PC-9 (cell line): ENCODE data around the gene HSD17B4. TPM values are rescaled to one million over a fixed set of nuclear protein-coding genes. Genes with fewer than 3 reads are reported as not detected.
A peak's percentile ranks its signal among the peaks of the same experiment; 100 is the strongest.

Source experiments
- BruUV-seq: library from RNA; stranded (reverse); fragments of 400-500 nt; replicated peaks from 2 replicates; lab custom pipeline; 2021; lab: Mats Ljungman, UMichigan
- CTCF ChIA-PET: fragments of 300-600 bp; sonication (Branson Sonifier 250); formaldehyde crosslinking; loops from one replicate; lab custom pipeline; 2022; ENCODE audit warnings: antibody characterized with exemption; lab: Charles Lee
- POLR2A ChIA-PET: fragments of 300-600 bp; sonication (Branson Sonifier 250); formaldehyde crosslinking; loops from one replicate; lab custom pipeline; 2022; ENCODE audit warnings: antibody characterized with exemption; ENCODE audit not compliant: unreplicated experiment; lab: Charles Lee
- DNase-seq, 2 experiments: peaks; one replicate each; pipeline versions ENCODE4 v3.0.0 to v3.0.0-alpha.2; 2015 to 2022; ENCODE audit warnings: mixed read lengths in 1 of 2
- H2AFZ ChIP-seq: fragments of 200-600 bp; sonication (generic); 2 replicates; pipeline ENCODE4 v1.8.1; 2017; ENCODE audit warnings: antibody characterized with exemption
- H3F3A ChIP-seq: fragments of 200-600 bp; sonication (generic); 2 replicates; pipeline ENCODE4 v1.8.1; 2017; ENCODE audit warnings: antibody characterized with exemption, mild to moderate bottlenecking, low read depth; ENCODE audit not compliant: insufficient read depth
- H3K27ac ChIP-seq: fragments of 200-600 bp; sonication (generic); 2 replicates; pipeline ENCODE4 v1.6.1; 2016; ENCODE audit warnings: mixed run types
- H3K27me3 ChIP-seq: fragments of 200-600 bp; sonication (generic); 2 replicates; pipeline ENCODE4 v1.6.1; 2016; ENCODE audit warnings: low read depth, mixed run types; ENCODE audit not compliant: insufficient read depth
- H3K36me3 ChIP-seq: fragments of 200-600 bp; sonication (generic); 2 replicates; pipeline ENCODE4 v1.6.1; 2016; ENCODE audit warnings: low read depth, mixed run types
- H3K4me1 ChIP-seq: fragments of 200-600 bp; sonication (generic); replicated peaks from 2 replicates; pipeline ENCODE4 v1.6.1; 2016; ENCODE audit warnings: mixed run types; ENCODE audit not compliant: insufficient read depth
- H3K4me2 ChIP-seq: fragments of 200-600 bp; sonication (generic); 2 replicates; pipeline ENCODE4 v1.6.1; 2017; ENCODE audit warnings: mixed run types
- H3K4me3 ChIP-seq: fragments of 200-600 bp; sonication (generic); 2 replicates; pipeline ENCODE4 v1.6.1; 2016; ENCODE audit warnings: mixed run types
- H3K79me2 ChIP-seq: fragments of 200-600 bp; sonication (generic); 2 replicates; pipeline ENCODE4 v1.6.1; 2017; ENCODE audit warnings: low read depth, mixed run types
- H3K9me2 ChIP-seq: fragments of 200-600 bp; sonication (generic); 2 replicates; pipeline ENCODE4 v1.8.1; 2017; ENCODE audit warnings: mild to moderate bottlenecking; ENCODE audit not compliant: insufficient read depth
- H3K9me3 ChIP-seq: fragments of 200-600 bp; sonication (generic); 2 replicates; pipeline ENCODE4 v1.8.1; 2016; ENCODE audit warnings: low read depth; ENCODE audit not compliant: insufficient read depth
- H4K20me1 ChIP-seq: fragments of 200-600 bp; sonication (generic); 2 replicates; pipeline ENCODE4 v1.8.1; 2017; ENCODE audit not compliant: insufficient read depth
- EZH2 ChIP-seq: fragments of 200-600 bp; sonication (generic); IDR thresholded peaks from 2 replicates; pipeline ENCODE4 v1.8.0; 2017; ENCODE audit warnings: antibody characterized with exemption, low read depth
- intact Hi-C: fragments of 100-400 bp; cut with micrococcal nuclease; formaldehyde crosslinking; loops from one replicate; pipeline ENCODE4 v1.10.0; 2022; ENCODE audit not compliant: unreplicated experiment
- total RNA-seq: library from RNA; stranded (reverse); gene quantifications from 2 replicates; pipeline ENCODE4 v1.2.3, GENCODE V29; 2021
- TF ChIP-seq, protein P1 (sequence below): fragments of 200-600 bp; sonication (generic); conservative IDR thresholded peaks from 2 replicates; pipeline ENCODE4 v1.6.1; 2017; ENCODE audit warnings: mixed run types, antibody characterized with exemption, mild to moderate bottlenecking, moderate library complexity

Gene HSD17B4
- total RNA-seq, 1 experiment from 2014 or later: 148 TPM

DNA sequence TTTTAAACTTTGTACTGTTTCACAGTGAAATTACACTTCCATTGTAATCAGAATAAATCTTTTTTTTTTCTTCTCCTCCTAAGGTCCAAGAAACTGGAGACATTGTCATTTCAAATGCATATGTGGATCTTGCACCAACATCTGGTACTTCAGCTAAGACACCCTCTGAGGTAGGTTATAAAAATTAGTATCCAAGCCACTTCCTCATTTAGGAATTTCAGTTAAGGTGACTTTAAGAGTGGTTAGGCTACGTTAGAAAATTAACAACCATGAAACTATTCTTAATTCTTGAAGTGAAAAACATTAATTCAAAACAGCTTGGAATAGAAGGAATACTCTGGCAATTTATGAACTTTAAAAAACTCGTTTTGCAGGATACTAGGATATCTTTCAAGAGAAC is 77.5 kb downstream of the HSD17B4 start:
- H4K20me1 ChIP-seq: no peaks in the 10 kb centered on the region
- H3K27ac ChIP-seq: no peak overlapping the region
- H3K4me1 ChIP-seq: no peaks in the 10 kb centered on the region
- BruUV-seq: no TSS peak
- H3K27me3 ChIP-seq: no peaks in the 10 kb centered on the region
- H3K9me3 ChIP-seq: no peaks in the 10 kb centered on the region
- no peak overlapping the region for H2AFZ ChIP-seq
- CTCF ChIA-PET: no interaction called here
- no peaks in the 10 kb centered on the region for H3K79me2 ChIP-seq
- TF ChIP-seq EZH2: no peak
- TF ChIP-seq, protein P1, sequence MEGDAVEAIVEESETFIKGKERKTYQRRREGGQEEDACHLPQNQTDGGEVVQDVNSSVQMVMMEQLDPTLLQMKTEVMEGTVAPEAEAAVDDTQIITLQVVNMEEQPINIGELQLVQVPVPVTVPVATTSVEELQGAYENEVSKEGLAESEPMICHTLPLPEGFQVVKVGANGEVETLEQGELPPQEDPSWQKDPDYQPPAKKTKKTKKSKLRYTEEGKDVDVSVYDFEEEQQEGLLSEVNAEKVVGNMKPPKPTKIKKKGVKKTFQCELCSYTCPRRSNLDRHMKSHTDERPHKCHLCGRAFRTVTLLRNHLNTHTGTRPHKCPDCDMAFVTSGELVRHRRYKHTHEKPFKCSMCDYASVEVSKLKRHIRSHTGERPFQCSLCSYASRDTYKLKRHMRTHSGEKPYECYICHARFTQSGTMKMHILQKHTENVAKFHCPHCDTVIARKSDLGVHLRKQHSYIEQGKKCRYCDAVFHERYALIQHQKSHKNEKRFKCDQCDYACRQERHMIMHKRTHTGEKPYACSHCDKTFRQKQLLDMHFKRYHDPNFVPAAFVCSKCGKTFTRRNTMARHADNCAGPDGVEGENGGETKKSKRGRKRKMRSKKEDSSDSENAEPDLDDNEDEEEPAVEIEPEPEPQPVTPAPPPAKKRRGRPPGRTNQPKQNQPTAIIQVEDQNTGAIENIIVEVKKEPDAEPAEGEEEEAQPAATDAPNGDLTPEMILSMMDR: no peak
- no peaks in the 10 kb centered on the region for H3F3A ChIP-seq
- H3K4me3 ChIP-seq: no peak overlapping the region
- intact Hi-C loops: no loop called here
- H3K36me3 ChIP-seq: no peaks in the 10 kb centered on the region
- H3K9me2 ChIP-seq: no peaks in the 10 kb centered on the region
- POLR2A ChIA-PET: no interaction called here
- H3K4me2 ChIP-seq: no peak overlapping the region
- no peak for DNase-seq

DNA sequence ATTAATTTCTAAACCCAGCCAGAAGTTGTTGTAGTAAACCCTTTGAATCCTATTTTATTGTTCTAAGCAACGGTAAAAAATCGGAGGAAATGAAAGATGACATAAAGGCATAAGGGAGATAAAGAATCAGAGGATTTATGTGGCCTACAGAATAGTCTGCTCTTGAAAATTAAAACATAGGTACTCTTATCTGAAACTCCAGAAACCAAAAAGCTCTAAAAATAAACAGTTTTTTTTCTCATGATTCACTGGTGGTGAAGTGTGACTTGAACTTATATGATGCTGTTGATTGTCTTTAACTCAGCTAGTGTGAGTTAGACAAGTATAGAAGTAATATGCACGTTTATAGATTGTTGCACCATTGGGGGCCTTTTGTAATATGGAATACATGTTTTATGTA is 80.3 kb downstream of the HSD17B4 start:
- Histone ChIP-seq H3K4me3 (no peak overlapping the region), H3K27me3 (no peaks in the 10 kb centered on the region), H3K9me3 (no peaks in the 10 kb centered on the region), H3F3A (no peaks in the 10 kb centered on the region), H3K36me3 (no peaks in the 10 kb centered on the region), H2AFZ (no peak overlapping the region), H3K9me2 (no peaks in the 10 kb centered on the region), H3K27ac (no peak overlapping the region), H4K20me1 (no peaks in the 10 kb centered on the region), H3K4me2 (no peak overlapping the region), H3K79me2 (no peaks in the 10 kb centered on the region), H3K4me1 (no peaks in the 10 kb centered on the region)
- CTCF ChIA-PET: no interaction called here
- TF ChIP-seq EZH2: no peak
- TF ChIP-seq, protein P1: no peak
- DNase-seq: no peak
- POLR2A ChIA-PET: no interaction called here
- intact Hi-C loops: loop anchor here (1.0 kb wide), 1 partner anchor 24 kb away; no protein-coding TSS in a partner anchor
- no TSS peak for BruUV-seq

DNA sequence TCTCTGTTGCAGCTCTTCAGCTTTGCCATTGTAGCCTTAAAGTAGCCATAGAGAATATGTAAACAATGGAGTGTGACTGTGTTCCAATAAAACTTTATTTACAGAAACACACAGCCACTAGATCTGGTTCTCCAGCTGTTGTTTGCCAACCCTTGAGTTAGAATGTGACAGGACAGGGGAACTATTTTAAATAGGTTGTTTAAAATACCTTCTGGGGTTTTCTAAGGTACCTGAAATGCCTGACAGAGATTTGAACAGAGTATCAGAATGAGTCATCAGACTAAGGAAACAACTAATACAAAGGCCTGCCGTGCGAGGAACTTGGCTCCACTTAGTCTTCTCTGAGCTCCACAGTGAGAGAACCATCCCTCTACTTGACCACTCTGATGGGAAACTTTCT is 85.4 kb downstream of the HSD17B4 start:
- no peaks in the 10 kb centered on the region for H3K9me3 ChIP-seq
- peak; percentile 9 to 37 for DNase-seq
- no peak overlapping the region for H2AFZ ChIP-seq
- no peaks in the 10 kb centered on the region for H3K9me2 ChIP-seq
- POLR2A ChIA-PET: no interaction called here
- no peaks in the 10 kb centered on the region for H3K79me2 ChIP-seq
- H4K20me1 ChIP-seq: no peaks in the 10 kb centered on the region
- no peaks in the 10 kb centered on the region for H3K4me1 ChIP-seq
- H3K27me3 ChIP-seq: no peaks in the 10 kb centered on the region
- no peak overlapping the region for H3K4me3 ChIP-seq
- H3K36me3 ChIP-seq: no peaks in the 10 kb centered on the region
- intact Hi-C loops: no loop called here
- TF ChIP-seq EZH2: no peak
- TF ChIP-seq, protein P1: no peak
- no peak overlapping the region for H3K27ac ChIP-seq
- H3K4me2 ChIP-seq: no peak overlapping the region
- CTCF ChIA-PET: no interaction called here
- H3F3A ChIP-seq: no peaks in the 10 kb centered on the region
- BruUV-seq: no TSS peak
